ENCODE measurements around the gene C2CD2.

Gene C2CD2

DNA sequence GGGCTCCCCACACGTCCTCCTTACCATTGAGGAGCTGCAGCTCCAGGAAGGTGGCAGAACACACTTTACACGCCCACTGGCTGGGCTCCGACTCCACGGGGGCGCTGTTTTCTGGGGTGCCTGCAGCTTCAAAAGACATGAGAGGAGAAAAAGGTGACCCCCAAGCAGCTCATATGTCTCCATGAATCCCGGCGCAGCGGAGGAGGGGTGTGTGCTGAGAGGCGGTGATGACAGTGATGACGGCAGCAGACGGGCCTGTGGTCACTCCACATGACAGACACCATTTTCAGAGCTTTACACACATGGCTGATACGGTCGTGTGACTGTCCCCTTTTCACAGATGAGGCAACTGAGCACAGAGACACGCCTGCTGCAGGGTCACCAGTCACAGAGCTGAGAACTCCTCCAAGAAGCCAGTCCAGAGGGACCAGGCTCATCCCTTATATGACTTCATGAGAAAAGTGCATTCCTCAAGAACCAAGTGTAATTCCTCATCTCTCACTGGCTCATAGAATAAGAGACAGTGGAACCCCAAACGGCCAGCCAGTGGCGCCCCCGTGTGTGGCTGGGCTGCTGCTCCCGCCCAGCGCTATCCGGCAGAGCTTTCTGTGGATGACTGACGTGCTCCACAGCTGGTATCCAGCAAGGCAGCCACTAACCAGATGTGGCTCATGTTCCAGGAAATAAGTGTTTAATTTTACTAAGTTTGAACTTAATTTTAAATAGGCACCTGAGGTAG is 106.6 kb downstream of the C2CD2 start:
- Histone ChIP-seq H2BK5ac (ENCODE audit: low read length) (no peak overlapping the region), H3K4me3 (ENCODE audit: low read length) (no peak overlapping the region), H3K9ac (ENCODE audit: low read length) (no peak overlapping the region), H3K18ac (ENCODE audit: low read length) (no peak overlapping the region), H2BK15ac (replicated peaks; ENCODE audit: low read depth) (no peak overlapping the region), H3K36me3 (ENCODE audit: control insufficient read depth, insufficient read depth, low read length) (no peaks in the 10 kb centered on the region), H3K23ac (ENCODE audit: low read length) (no peak overlapping the region), H2BK120ac (ENCODE audit: low read depth, low read length) (no peak overlapping the region), H2AK5ac (ENCODE audit: low read length) (no peak overlapping the region), H3K27me3 (ENCODE audit: insufficient read depth, low read length, poor library complexity) (no peaks in the 10 kb centered on the region), H3K56ac (ENCODE audit: low read length) (no peak overlapping the region), H3K4me2 (ENCODE audit: low read length) (no peak overlapping the region), H3K4me1 (ENCODE audit: control insufficient read depth, low read depth, low read length) (no peaks in the 10 kb centered on the region), H3K4ac (ENCODE audit: low read depth, low read length) (no peak overlapping the region), H3K27ac (ENCODE audit: low read depth, low read length) (no peak overlapping the region), H4K5ac (ENCODE audit: low read length) (no peak overlapping the region), H3K79me1 (ENCODE audit: low read length) (no peaks in the 10 kb centered on the region), H3K79me2 (ENCODE audit: control insufficient read depth, insufficient read depth, low read length) (no peaks in the 10 kb centered on the region), H4K8ac (ENCODE audit: low read depth, low read length) (no peak overlapping the region)
- peak; percentile 39 for DNase-seq
- WGBS (ENCODE audit: extremely low coverage, insufficient coverage, low lambda C conversion rate): no CpG with 5 or more reads among the region's 21 CpGs

DNA sequence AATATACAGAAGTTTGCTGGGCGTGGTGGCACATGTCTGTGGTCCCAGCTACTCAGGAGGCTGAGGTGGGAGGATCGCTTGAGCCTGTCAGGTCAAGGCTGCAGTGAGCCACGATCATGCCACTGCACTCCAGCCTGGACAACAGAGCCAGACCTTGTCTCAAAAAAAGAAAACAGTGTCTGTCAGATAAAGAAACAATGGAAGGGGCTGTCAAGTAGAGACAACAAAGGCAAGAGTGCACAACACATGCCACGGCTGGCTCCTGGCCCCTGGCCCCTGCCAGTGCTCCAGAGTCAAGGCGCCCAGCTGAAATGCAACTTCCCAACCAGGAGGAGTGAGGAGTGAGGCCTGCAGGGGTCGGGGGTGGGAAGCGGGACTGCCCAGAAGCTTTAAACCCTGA is 107.3 kb downstream of the C2CD2 start:
- no peak overlapping the region for H3K27ac ChIP-seq (ENCODE audit: low read depth, low read length)
- WGBS (ENCODE audit: extremely low coverage, insufficient coverage, low lambda C conversion rate): no CpG with 5 or more reads among the region's 7 CpGs

DNA sequence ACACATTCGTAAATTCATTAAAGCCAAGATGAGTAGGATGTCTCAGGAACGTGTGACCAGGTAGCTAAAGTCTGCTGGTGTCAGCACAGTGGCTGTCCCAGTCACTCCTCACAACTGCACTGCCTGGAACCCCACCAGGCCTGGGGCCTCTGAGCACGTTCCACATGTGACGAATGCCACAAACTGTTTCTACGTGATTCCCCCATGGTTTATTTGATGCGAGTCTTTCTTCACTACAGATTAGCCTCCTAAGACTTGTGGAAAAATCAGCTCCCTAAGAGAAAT is 107.8 kb downstream of the C2CD2 start:
- no peak overlapping the region for H4K8ac ChIP-seq (ENCODE audit: low read depth, low read length)
- H3K4me2 ChIP-seq (ENCODE audit: low read length): no peak overlapping the region
- no peak overlapping the region for H3K18ac ChIP-seq (ENCODE audit: low read length)
- H3K4me1 ChIP-seq (ENCODE audit: control insufficient read depth, low read depth, low read length): no peaks in the 10 kb centered on the region
- no peaks in the 10 kb centered on the region for H3K27me3 ChIP-seq (ENCODE audit: insufficient read depth, low read length, poor library complexity)
- no peak overlapping the region for H2AK5ac ChIP-seq (ENCODE audit: low read length)
- DNase-seq: no peak
- no peak overlapping the region for H2BK120ac ChIP-seq (ENCODE audit: low read depth, low read length)
- H3K79me2 ChIP-seq (ENCODE audit: control insufficient read depth, insufficient read depth, low read length): no peaks in the 10 kb centered on the region
- H3K4me3 ChIP-seq (ENCODE audit: low read length): no peak overlapping the region
- no peak overlapping the region for H3K4ac ChIP-seq (ENCODE audit: low read depth, low read length)
- H3K36me3 ChIP-seq (ENCODE audit: control insufficient read depth, insufficient read depth, low read length): no peaks in the 10 kb centered on the region
- no peak overlapping the region for H3K23ac ChIP-seq (ENCODE audit: low read length)
- no peak overlapping the region for H3K56ac ChIP-seq (ENCODE audit: low read length)
- no peak overlapping the region for H4K5ac ChIP-seq (ENCODE audit: low read length)
- H3K9ac ChIP-seq (ENCODE audit: low read length): no peak overlapping the region
- no CpG with 5 or more reads among the region's 6 CpGs for WGBS (ENCODE audit: extremely low coverage, insufficient coverage, low lambda C conversion rate)
- no peak overlapping the region for H2BK15ac ChIP-seq (replicated peaks; ENCODE audit: low read depth)
- H3K27ac ChIP-seq (ENCODE audit: low read depth, low read length): no peak overlapping the region
- no peaks in the 10 kb centered on the region for H3K79me1 ChIP-seq (ENCODE audit: low read length)
- H2BK5ac ChIP-seq (ENCODE audit: low read length): no peak overlapping the region

More for the DNA sequence above, 107.3 kb downstream of the C2CD2 start:
- Histone ChIP-seq H3K36me3 (ENCODE audit: control insufficient read depth, insufficient read depth, low read length) (no peaks in the 10 kb centered on the region), H3K23ac (ENCODE audit: low read length) (no peak overlapping the region), H3K4ac (ENCODE audit: low read depth, low read length) (no peak overlapping the region), H3K79me2 (ENCODE audit: control insufficient read depth, insufficient read depth, low read length) (no peaks in the 10 kb centered on the region), H3K4me1 (ENCODE audit: control insufficient read depth, low read depth, low read length) (no peaks in the 10 kb centered on the region), H2AK5ac (ENCODE audit: low read length) (no peak overlapping the region), H4K8ac (ENCODE audit: low read depth, low read length) (no peak overlapping the region), H2BK15ac (replicated peaks; ENCODE audit: low read depth) (no peak overlapping the region), H4K5ac (ENCODE audit: low read length) (no peak overlapping the region), H3K9ac (ENCODE audit: low read length) (no peak overlapping the region), H3K79me1 (ENCODE audit: low read length) (no peaks in the 10 kb centered on the region), H3K4me3 (ENCODE audit: low read length) (no peak overlapping the region), H2BK120ac (ENCODE audit: low read depth, low read length) (no peak overlapping the region), H2BK5ac (ENCODE audit: low read length) (no peak overlapping the region), H3K18ac (ENCODE audit: low read length) (no peak overlapping the region), H3K56ac (ENCODE audit: low read length) (no peak overlapping the region), H3K4me2 (ENCODE audit: low read length) (no peak overlapping the region), H3K27me3 (ENCODE audit: insufficient read depth, low read length, poor library complexity) (no peaks in the 10 kb centered on the region)
- DNase-seq: no peak

DNA sequence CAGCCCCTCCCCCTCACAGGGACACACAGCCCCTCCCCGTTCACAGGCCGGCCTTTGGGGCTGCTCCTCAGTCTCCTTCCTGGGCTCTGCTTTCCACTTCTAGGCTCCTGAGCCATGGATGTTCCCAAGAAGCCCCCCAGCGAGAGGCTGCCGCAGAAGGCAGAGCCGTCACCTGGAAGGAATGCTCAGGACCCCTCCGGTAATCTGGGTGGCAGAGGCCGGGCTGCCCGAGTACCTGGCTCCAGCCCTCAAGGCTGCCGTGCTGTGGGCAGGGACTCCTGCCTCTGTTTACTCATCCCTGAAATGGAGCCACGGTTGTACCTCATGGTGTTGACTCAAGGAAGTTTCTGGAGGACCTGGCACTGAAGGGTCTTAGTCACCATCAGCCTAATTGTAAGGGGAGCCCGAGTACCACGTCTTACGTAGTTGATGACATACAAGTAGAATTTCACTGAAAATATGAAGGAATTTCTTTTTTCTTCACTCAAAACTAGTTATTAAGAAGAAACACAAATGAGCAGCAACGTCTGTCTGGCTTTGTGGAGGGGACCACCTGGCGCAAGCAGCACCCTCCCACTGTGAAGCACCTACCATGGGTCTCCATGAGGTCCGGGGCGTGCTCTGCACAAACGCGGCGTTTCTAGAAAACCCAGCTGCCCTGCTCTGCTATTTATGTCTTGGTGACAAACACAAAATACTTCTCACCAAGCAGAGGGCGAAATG is 108.3 kb downstream of the C2CD2 start:
- no peaks in the 10 kb centered on the region for H3K79me2 ChIP-seq (ENCODE audit: control insufficient read depth, insufficient read depth, low read length)
- no peak overlapping the region for H2BK5ac ChIP-seq (ENCODE audit: low read length)
- no peak overlapping the region for H3K4me2 ChIP-seq (ENCODE audit: low read length)
- no peak overlapping the region for H2AK5ac ChIP-seq (ENCODE audit: low read length)
- H4K5ac ChIP-seq (ENCODE audit: low read length): no peak overlapping the region
- H3K56ac ChIP-seq (ENCODE audit: low read length): no peak overlapping the region
- no peak overlapping the region for H3K23ac ChIP-seq (ENCODE audit: low read length)
- H2BK15ac ChIP-seq (replicated peaks; ENCODE audit: low read depth): no peak overlapping the region
- H3K9ac ChIP-seq (ENCODE audit: low read length): no peak overlapping the region
- no peak overlapping the region for H2BK120ac ChIP-seq (ENCODE audit: low read depth, low read length)
- H3K4me1 ChIP-seq (ENCODE audit: control insufficient read depth, low read depth, low read length): no peaks in the 10 kb centered on the region
- H3K4me3 ChIP-seq (ENCODE audit: low read length): no peak overlapping the region
- no peaks in the 10 kb centered on the region for H3K27me3 ChIP-seq (ENCODE audit: insufficient read depth, low read length, poor library complexity)
- no peak overlapping the region for H3K4ac ChIP-seq (ENCODE audit: low read depth, low read length)
- H3K79me1 ChIP-seq (ENCODE audit: low read length): no peaks in the 10 kb centered on the region
- no peak for DNase-seq
- no peak overlapping the region for H4K8ac ChIP-seq (ENCODE audit: low read depth, low read length)
- no peak overlapping the region for H3K27ac ChIP-seq (ENCODE audit: low read depth, low read length)
- no peaks in the 10 kb centered on the region for H3K36me3 ChIP-seq (ENCODE audit: control insufficient read depth, insufficient read depth, low read length)
- H3K18ac ChIP-seq (ENCODE audit: low read length): no peak overlapping the region
- no CpG with 5 or more reads among the region's 21 CpGs for WGBS (ENCODE audit: extremely low coverage, insufficient coverage, low lambda C conversion rate)

DNA sequence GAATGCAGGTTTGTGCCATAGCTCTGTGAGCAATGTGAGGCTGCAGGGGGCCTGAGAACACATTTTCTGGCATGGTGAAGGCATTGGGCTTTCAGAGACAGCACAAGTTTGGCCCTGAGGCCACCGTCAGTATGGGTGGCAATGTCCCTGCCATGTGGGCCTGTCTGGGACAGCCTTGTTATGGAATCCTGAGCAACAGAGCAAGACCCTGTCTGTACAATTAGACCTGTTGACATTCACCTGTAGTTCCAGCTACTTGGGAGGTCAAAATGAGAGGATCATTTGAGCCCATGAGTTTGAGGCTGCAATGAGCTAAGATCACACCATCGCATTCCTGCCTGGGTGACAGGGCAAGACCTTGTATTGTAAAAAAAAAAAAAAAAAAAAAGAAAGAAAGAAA is 110.2 kb downstream of the C2CD2 start:
- H3K27ac ChIP-seq (ENCODE audit: low read depth, low read length): no peak overlapping the region
- WGBS (ENCODE audit: extremely low coverage, insufficient coverage, low lambda C conversion rate): no CpG with 5 or more reads among the region's 2 CpGs

More for the DNA sequence above, 110.2 kb downstream of the C2CD2 start:
- H3K27me3 ChIP-seq (ENCODE audit: insufficient read depth, low read length, poor library complexity): no peaks in the 10 kb centered on the region
- H3K4me2 ChIP-seq (ENCODE audit: low read length): no peak overlapping the region
- H2BK120ac ChIP-seq (ENCODE audit: low read depth, low read length): no peak overlapping the region
- no peak overlapping the region for H2BK15ac ChIP-seq (replicated peaks; ENCODE audit: low read depth)
- H4K8ac ChIP-seq (ENCODE audit: low read depth, low read length): no peak overlapping the region
- H3K79me2 ChIP-seq (ENCODE audit: control insufficient read depth, insufficient read depth, low read length): no peaks in the 10 kb centered on the region
- no peak overlapping the region for H2AK5ac ChIP-seq (ENCODE audit: low read length)
- no peaks in the 10 kb centered on the region for H3K4me1 ChIP-seq (ENCODE audit: control insufficient read depth, low read depth, low read length)
- H3K23ac ChIP-seq (ENCODE audit: low read length): peak overlapping the region; percentile 89
- no peak overlapping the region for H3K4me3 ChIP-seq (ENCODE audit: low read length)
- no peak overlapping the region for H3K4ac ChIP-seq (ENCODE audit: low read depth, low read length)
- H3K36me3 ChIP-seq (ENCODE audit: control insufficient read depth, insufficient read depth, low read length): no peaks in the 10 kb centered on the region
- H2BK5ac ChIP-seq (ENCODE audit: low read length): no peak overlapping the region
- H3K79me1 ChIP-seq (ENCODE audit: low read length): no peaks in the 10 kb centered on the region
- H3K18ac ChIP-seq (ENCODE audit: low read length): no peak overlapping the region
- no peak overlapping the region for H3K56ac ChIP-seq (ENCODE audit: low read length)
- DNase-seq: no peak
- no peak overlapping the region for H3K9ac ChIP-seq (ENCODE audit: low read length)
- no peak overlapping the region for H4K5ac ChIP-seq (ENCODE audit: low read length)
